Anterior cingulate cortex (tissue), 58 donors: ENCODE data around the gene ZNF423.

Experiments
- DNase-seq, 58 donors: peaks; one replicate each; lab custom pipeline; 2025; lab: John Stamatoyannopoulos, UW

ZNF423 gene

DNA sequence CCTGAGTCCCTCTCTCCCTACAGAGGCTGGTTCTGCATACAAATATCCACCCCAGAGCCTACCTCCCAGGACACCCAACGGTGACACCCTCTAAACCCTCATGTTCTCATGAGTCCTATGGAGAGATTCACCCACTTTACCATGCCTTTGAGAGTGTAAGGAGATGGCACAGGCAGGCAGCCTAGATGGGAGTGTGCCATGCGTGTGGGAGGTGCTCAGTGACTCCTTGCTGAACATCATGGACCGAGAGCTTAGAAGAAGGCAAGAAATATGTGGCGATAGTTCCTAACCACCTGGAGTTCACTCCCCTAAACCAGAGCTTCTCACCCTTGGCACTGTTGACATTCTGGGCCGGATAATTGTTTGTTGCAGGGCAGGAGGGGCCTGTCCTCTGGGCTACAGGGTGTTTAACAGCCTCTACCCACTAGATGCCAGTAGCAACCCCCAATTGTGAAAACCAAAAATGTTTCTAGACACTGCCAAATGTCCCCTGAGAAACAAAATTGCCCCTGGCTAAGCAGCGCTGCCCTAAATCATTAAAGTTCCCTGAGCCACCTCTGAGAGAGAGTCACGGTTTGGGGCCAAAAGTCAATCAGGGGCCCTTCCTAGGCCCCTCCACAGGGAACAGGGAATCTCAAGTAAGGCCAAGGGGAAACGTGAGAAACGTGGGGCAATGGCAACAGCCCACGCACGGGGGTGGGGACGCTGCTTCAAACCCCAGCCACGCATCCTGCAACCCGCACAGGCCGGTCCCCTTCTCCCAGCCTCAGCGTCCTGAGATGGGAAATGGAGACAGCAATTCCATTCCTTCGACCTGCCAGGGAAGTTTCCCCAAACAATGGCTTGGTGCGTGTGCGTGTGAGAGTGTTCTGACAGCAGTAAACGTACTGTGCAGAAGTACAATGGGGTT is 415.5 kb downstream of the ZNF423 start:
- peak in 31 of 58 donors; percentile 2 to 67 (median 23) for DNase-seq

DNA sequence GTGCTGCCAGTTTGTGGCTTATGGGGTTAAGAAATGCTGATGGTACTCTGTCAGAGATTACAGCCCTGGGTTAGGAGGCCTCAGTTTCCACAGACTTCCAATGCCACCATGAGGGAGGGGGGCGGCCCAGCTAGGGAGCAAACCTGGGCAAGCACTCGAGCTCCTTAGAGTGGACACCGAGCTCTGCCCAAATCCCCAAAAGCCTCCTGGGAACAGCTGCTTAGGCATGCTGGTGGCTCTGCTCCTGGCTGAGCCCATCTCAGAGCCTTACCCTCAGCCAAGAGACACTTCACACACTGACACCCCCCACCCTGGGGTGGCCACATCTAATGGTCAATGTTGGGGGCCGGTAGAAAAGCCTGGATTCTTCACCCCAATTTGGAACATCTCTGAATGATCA is 416.2 kb downstream of the ZNF423 start:
- peak in 1 of 58 donors; percentile 23 for DNase-seq

DNA sequence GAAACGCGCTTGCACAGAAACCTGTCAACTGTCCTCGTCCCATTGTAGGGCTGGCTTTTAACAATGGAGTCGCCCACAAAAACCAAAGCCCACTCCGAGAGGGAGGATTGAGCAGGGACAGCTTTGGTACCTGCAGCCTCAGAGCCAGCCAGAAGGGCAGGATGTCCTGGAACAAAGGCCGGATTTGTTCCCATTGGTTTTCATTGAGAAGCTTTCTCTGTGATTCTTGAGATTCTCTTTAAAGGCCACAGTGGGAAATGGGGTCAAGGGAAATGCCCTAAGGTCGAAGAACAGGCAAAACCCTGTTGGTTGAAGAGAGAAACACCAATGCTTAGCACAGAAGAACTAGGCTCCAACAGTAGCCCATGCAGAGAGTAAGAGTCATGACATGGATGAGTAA is 416.9 kb downstream of the ZNF423 start:
- DNase-seq, result no peak
